Measurements from ENCODE around the gene KCNQ1.

DNA sequence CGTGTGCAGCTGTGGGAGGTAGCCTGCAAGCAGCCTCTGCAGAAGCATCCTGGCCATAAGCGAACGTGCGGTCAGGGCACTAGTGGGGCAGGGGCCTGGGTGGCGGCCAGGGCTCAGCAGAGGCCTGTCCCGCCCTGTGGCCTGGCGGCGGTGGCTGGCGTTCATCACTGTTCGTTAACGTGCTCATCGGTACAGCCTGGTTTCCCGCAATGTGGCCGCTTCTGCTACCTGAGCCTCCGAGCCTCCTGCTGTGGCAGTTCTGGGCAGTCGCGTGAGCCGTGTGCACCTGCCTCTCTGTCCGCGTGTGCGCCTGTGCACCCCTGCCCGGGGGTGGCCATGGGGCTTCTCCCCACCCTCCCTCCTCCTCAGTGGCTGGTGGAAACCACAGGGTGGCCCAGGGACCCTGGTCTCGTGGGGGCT is 137.1 kb downstream of the KCNQ1 start:
- TF ChIP-seq CTCF (IDR thresholded peaks at IDR 0.05) (no peak), POLR2A (IDR thresholded peaks at IDR 0.05) (no peak)
